ENCODE results near the gene CASP8.

DNA sequence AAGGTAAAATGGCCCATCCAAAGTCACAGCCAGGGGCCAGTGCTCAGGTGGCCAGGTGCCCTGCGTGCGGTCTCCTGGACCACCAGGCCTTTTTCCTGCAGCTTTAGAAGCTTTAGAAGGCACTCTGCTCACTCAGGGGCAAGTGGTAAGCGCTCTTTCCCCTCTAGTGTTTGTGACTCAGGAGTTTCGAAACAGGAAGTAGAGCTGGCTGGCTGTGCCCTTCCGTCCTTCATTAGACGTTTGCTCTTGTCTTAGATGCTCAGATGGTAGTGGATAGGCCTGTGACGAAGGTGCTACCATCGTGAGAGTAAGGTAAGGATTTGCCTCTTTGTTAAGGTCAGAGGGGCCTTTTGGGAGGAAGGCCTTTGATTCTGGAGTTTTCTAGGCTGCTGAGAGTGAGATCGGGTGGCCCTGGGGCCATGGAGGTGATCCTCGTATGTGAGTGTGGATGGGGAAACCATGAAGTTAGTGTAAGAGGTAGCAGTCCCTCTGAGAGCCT is at the start of gene CASP8:
- no peak for TF ChIP-seq RARB (CRISPR knock-in tag; IDR thresholded peaks at IDR 0.05)
- TF ChIP-seq CREB5 (CRISPR knock-in tag; IDR thresholded peaks at IDR 0.05; ENCODE audit: low read depth): no peak
- no peak for TF ChIP-seq TOX (CRISPR knock-in tag; IDR thresholded peaks at IDR 0.05; ENCODE audit: borderline replicate concordance)
- TF ChIP-seq ZFP30 (CRISPR knock-in tag; IDR thresholded peaks at IDR 0.05): no peak
- TF ChIP-seq, protein P1, sequence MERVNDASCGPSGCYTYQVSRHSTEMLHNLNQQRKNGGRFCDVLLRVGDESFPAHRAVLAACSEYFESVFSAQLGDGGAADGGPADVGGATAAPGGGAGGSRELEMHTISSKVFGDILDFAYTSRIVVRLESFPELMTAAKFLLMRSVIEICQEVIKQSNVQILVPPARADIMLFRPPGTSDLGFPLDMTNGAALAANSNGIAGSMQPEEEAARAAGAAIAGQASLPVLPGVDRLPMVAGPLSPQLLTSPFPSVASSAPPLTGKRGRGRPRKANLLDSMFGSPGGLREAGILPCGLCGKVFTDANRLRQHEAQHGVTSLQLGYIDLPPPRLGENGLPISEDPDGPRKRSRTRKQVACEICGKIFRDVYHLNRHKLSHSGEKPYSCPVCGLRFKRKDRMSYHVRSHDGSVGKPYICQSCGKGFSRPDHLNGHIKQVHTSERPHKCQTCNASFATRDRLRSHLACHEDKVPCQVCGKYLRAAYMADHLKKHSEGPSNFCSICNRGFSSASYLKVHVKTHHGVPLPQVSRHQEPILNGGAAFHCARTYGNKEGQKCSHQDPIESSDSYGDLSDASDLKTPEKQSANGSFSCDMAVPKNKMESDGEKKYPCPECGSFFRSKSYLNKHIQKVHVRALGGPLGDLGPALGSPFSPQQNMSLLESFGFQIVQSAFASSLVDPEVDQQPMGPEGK (CRISPR knock-in tag; IDR thresholded peaks at IDR 0.05; ENCODE audit: borderline replicate concordance): no peak
- TF ChIP-seq ZC3H10 (CRISPR knock-in tag; IDR thresholded peaks at IDR 0.05): no peak
